H1 (cell line): ENCODE results near the gene KHDC1L.

Experiments used
- EP300 ChIP-seq, 2 experiments: IDR thresholded peaks; 1 replicate in 1 of 2; 2 replicates in 1 of 2; pipeline ENCODE4 v1.6.1; 2011 to 2012; ENCODE audit warnings: low read depth in 2 of 2, low read length in 2 of 2, mild to moderate bottlenecking in 2 of 2, borderline replicate concordance in 1 of 2, inconsistent platforms in 1 of 2, moderate library complexity in 1 of 2
- NRF1 ChIP-seq: IDR thresholded peaks from 2 replicates; pipeline ENCODE4 v1.6.1; 2011; ENCODE audit warnings: mild to moderate bottlenecking, low read depth, low read length, improper control_type of control experiment
- SP1 ChIP-seq: IDR thresholded peaks from 2 replicates; pipeline ENCODE4 v1.6.1; 2011; ENCODE audit warnings: low read depth, low read length
- TF ChIP-seq, protein P1 (sequence below): IDR thresholded peaks from 2 replicates; pipeline ENCODE4 v1.6.1; 2012; ENCODE audit warnings: inconsistent platforms

DNA sequence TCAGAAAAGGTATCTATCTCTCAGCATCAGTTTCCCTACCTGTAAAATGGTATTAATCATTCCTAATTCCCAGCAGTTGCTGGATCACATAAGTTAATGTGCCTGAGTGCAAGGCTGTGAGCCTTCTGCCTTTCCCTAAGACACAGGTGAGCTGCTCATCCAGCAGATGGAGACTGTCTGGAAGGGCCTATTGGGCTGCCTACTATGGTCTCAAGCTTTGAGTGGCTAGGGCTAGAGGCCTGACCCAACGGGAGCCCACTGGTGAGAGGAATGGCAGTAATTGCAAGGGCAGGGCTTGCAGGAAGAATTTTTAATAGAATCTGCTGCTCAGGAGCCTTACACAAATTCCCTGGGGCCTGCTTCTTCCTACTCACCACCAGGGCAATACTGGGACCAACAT lies 33.4 kb upstream of the KHDC1L start:
- TF ChIP-seq, protein P1, sequence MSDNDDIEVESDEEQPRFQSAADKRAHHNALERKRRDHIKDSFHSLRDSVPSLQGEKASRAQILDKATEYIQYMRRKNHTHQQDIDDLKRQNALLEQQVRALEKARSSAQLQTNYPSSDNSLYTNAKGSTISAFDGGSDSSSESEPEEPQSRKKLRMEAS, result no peak
- TF ChIP-seq SP1 (no peak), EP300 (IDR thresholded peaks at IDR 0.05; ENCODE audit: borderline replicate concordance in 1 of 2, low read depth in 2 of 2, low read length in 2 of 2) (no peak), NRF1 (no peak)
